ENCODE data around the gene ABLIM2.

DNA sequence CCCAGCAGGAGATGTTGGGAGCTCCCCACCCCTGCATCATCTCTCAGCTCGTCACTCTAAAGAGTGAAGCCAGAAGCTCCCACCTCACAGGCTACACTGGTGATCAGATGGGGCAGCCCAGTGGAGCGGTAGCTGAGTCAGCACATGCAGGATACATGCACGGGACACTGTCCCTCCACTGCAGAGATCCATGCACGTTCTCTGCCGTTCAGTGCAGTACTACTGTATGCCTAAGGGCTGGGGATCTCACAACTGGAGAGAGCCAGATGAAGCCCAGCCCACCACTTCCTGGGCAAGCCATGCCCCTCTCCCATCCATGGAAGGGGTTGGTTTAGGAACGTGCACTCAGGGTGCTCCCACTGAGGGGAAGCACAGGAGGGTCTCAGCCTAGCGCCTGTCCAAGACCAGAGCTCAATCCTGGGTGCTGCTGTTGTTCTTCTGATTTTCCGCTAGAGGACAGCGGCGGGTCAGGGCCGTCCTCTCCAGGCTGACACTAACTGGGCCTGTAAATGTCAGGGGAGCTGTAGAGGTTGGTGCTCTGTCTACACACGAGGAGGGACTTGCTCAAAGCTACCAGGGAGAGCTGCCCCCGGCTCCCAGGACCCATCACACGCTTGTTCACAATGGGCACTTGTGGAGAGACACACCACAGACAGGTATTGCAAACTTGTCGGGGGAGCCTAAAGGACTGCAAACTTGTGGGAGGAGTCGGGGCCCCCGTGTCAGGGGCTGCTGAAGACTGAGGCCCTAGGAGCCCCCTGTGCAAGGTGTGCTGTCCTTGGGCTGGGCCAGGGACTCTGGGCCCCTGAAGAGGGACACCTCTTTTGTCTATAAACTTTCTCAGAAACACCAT is 18.2 kb upstream of the ABLIM2 start:
- TF ChIP-seq, protein P1, sequence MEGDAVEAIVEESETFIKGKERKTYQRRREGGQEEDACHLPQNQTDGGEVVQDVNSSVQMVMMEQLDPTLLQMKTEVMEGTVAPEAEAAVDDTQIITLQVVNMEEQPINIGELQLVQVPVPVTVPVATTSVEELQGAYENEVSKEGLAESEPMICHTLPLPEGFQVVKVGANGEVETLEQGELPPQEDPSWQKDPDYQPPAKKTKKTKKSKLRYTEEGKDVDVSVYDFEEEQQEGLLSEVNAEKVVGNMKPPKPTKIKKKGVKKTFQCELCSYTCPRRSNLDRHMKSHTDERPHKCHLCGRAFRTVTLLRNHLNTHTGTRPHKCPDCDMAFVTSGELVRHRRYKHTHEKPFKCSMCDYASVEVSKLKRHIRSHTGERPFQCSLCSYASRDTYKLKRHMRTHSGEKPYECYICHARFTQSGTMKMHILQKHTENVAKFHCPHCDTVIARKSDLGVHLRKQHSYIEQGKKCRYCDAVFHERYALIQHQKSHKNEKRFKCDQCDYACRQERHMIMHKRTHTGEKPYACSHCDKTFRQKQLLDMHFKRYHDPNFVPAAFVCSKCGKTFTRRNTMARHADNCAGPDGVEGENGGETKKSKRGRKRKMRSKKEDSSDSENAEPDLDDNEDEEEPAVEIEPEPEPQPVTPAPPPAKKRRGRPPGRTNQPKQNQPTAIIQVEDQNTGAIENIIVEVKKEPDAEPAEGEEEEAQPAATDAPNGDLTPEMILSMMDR (conservative IDR thresholded peaks at IDR 0.05; ENCODE audit: low read depth in 2 of 2) = peak; percentile 62 to 91
- TF ChIP-seq, protein P2, sequence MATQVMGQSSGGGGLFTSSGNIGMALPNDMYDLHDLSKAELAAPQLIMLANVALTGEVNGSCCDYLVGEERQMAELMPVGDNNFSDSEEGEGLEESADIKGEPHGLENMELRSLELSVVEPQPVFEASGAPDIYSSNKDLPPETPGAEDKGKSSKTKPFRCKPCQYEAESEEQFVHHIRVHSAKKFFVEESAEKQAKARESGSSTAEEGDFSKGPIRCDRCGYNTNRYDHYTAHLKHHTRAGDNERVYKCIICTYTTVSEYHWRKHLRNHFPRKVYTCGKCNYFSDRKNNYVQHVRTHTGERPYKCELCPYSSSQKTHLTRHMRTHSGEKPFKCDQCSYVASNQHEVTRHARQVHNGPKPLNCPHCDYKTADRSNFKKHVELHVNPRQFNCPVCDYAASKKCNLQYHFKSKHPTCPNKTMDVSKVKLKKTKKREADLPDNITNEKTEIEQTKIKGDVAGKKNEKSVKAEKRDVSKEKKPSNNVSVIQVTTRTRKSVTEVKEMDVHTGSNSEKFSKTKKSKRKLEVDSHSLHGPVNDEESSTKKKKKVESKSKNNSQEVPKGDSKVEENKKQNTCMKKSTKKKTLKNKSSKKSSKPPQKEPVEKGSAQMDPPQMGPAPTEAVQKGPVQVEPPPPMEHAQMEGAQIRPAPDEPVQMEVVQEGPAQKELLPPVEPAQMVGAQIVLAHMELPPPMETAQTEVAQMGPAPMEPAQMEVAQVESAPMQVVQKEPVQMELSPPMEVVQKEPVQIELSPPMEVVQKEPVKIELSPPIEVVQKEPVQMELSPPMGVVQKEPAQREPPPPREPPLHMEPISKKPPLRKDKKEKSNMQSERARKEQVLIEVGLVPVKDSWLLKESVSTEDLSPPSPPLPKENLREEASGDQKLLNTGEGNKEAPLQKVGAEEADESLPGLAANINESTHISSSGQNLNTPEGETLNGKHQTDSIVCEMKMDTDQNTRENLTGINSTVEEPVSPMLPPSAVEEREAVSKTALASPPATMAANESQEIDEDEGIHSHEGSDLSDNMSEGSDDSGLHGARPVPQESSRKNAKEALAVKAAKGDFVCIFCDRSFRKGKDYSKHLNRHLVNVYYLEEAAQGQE (IDR thresholded peaks at IDR 0.05; ENCODE audit: unreplicated experiment) = no peak
- TF ChIP-seq JUNB (IDR thresholded peaks at IDR 0.05; ENCODE audit: unreplicated experiment) (no peak), EZH2phosphoT487 (IDR thresholded peaks at IDR 0.05; ENCODE audit: unreplicated experiment) (no peak), EZH2 (IDR thresholded peaks at IDR 0.05; ENCODE audit: low read depth, unreplicated experiment) (no peak), CREB1 (CRISPR knock-in tag; IDR thresholded peaks at IDR 0.05; ENCODE audit: low read depth) (no peak), POLR2AphosphoS5 (IDR thresholded peaks at IDR 0.05; ENCODE audit: low read depth) (no peak), ZNF114 (CRISPR knock-in tag; IDR thresholded peaks at IDR 0.05) (no peak), STAT1 (IDR thresholded peaks at IDR 0.05; ENCODE audit: unreplicated experiment) (no peak)
- TF ChIP-seq, protein P3, sequence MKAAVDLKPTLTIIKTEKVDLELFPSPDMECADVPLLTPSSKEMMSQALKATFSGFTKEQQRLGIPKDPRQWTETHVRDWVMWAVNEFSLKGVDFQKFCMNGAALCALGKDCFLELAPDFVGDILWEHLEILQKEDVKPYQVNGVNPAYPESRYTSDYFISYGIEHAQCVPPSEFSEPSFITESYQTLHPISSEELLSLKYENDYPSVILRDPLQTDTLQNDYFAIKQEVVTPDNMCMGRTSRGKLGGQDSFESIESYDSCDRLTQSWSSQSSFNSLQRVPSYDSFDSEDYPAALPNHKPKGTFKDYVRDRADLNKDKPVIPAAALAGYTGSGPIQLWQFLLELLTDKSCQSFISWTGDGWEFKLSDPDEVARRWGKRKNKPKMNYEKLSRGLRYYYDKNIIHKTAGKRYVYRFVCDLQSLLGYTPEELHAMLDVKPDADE (IDR thresholded peaks at IDR 0.05) = no peak
